Stimulated activated CD8-positive, alpha-beta memory T cell treated with anti-CD3 and anti-CD28 coated beads, Interleukin-4, amount 100 ng/mL, for 24 hours (primary cell): Measurements from ENCODE around the gene SCN2A.

ENCODE experiments used
- DNase-seq: peaks from one replicate; pipeline ENCODE4 v3.0.0-alpha.2; 2020; ENCODE audit warnings: low read depth

The SCN2A gene

DNA sequence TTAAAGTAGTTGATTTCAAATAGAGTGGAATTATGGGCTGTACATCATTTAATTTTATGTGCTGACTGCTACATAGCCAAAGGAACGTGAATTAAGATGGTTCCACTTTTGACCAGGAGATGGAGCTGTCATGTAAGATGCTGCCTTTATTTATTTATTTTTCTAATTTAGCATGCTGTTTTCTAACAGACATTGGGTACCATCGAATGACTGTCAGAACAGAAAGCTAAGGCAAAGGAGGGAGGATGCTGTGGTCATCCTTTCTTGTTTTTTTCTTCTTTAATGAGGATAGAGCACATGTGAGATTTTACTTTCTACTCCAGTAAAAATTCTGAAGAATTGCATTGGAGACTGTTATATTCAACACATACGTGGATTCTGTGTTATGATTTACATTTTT is at the start of gene SCN2A:
TSS of gene SCN2A (plus strand) at position 185 of the 400 bp plus-strand sequence. CDS start 56,410 bp downstream, outside the sequence.
- no peak for DNase-seq

DNA sequence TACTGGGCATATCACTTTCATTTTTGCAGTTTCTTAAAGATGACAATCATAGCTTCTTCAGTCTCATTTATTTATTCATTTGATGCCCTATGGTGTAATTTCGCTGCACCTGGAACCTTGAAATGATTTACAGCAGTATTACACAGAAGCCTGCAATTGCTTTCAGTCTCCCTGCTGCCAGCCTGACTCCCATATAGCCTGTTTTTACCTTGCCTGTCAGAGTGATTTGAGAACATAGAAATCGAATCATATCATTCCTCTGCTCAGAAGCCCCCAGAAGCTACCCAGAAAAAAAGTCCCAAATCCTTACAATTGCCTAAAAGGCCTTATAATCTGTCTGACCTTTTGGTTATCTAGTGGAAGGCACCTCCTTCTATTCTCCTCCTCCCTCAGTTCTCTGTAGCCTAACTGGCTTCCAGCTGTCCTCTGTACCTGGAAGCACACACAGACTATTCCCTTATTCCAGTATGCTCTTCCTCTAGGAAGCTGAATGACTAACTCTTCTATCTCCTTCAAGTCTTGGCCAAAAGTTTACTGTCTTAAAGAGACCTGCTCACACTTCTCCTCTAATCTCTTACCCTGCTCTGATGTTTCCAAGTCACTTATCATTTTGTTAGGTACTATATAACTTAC is 48.0 kb upstream of the SCN2A start:
- no peak for DNase-seq

DNA sequence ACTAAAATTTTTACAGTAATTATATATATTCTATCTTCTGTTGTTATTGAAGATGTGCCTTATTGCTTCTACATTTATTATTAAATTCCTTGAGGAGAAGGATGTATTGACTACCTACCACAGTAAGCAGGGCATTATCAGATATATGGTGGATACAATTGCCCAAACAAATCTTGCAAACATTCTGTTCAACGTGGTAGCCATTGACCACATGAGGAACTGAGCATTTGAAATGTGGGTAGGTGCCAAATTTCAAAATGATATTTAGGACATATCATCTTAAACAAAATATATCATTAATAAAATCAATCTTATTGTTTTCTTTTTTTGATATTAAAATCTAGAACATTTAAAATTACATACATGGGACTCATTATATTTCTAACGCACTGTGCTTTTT is 46.5 kb upstream of the SCN2A start:
- no peak for DNase-seq

DNA sequence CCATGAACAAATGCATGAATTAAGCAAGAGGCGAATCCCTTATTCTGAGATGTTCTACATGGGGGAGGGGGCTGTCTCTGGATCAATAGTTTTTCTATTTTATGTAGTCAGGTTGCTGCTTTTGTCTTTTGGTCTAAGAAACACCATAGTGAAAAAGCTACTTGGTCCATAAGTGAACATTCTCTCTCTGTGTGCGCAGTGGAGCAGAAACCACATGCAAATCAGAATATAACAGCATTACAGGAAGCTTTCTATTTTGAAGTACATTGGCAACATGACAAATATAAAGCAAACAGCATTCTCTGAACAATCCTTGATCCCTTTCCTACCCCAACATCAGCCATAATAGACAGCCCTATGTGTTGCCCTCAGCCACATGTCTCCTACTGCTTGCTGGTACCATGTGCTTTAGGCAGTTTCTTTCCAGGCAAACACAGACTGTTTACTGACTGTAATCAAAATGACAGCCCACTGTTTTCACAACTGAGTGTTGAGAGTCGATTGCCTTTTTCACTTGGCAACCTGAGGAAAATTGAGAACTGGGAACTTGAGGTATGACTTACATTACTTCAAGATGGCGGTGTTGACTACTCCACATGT is 45.9 kb upstream of the SCN2A start:
- no peak for DNase-seq

DNA sequence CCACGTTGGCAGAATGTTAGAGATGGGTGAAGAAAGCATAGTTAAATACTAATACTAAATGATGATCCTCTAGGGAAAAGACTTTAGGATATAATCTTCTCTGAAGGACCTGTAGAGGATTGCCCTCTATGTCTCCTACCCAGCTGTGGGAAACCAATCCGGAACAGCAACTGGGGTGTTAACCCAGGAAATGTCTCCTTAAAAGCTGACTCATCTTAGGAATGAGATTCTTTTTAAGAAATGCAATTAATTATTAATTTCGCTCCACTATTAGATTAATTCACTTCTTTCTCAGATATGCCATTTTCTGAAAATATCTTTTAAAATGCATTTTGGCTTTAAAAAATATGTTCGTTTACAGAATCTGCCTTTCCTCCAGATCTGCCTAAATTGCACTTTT is 42.8 kb upstream of the SCN2A start:
- DNase-seq, result no peak

DNA sequence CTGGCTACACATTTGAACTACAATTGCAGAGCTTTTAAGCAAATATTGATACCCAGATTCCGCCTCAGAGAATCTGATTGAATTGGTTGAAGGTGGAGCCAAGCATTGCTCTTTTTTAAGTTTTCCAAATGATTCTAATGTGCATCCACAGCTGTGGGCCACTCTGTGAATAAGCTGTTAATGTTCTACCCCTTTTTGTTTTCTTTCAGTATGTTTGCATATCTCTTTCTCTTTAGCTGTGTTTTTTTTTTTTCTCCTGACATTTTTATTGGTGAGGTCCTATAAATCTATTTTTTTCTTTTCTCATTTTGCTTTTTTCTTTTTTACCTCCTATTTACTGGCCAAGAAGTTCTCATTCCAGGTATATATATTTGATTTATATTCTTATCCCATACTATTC is 41.9 kb upstream of the SCN2A start:
- no peak for DNase-seq

DNA sequence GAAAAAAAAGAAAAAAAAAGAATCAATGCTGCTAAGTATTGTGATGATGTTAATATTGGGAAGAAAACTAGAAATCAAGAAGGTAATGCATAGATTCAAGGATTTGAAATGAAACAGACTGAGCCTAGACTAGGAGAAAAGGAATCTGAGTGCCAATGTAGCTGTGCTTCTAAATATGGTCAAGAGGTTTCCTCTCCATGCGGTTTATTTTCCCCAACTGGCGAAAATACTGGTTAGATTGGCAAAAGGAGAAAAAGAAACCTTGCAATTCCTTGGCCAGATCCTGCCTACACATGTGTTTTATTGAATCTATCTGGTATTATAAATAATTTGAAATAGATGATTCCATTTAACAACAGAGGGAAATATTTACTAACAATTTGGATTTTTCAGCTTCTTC is 41.0 kb upstream of the SCN2A start:
- no peak for DNase-seq

DNA sequence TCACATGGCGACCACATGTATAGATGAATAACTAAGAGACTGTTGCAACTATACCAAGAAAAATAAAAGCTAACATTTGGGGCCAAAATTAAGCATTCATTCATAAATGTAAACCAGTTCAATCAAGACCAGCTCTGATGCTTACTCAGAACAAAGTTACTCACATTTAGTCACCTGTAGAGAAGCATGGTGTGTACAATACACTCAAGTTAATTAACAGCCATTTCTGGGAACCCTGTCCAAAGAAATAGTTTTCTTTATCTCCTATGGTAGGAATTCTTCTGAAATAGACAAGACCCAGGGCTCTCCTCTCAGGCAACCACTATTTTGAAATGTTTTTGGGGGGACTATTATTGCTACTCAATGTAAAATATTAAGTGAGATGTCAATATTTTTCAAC is 37.0 kb upstream of the SCN2A start:
- no peak for DNase-seq

DNA sequence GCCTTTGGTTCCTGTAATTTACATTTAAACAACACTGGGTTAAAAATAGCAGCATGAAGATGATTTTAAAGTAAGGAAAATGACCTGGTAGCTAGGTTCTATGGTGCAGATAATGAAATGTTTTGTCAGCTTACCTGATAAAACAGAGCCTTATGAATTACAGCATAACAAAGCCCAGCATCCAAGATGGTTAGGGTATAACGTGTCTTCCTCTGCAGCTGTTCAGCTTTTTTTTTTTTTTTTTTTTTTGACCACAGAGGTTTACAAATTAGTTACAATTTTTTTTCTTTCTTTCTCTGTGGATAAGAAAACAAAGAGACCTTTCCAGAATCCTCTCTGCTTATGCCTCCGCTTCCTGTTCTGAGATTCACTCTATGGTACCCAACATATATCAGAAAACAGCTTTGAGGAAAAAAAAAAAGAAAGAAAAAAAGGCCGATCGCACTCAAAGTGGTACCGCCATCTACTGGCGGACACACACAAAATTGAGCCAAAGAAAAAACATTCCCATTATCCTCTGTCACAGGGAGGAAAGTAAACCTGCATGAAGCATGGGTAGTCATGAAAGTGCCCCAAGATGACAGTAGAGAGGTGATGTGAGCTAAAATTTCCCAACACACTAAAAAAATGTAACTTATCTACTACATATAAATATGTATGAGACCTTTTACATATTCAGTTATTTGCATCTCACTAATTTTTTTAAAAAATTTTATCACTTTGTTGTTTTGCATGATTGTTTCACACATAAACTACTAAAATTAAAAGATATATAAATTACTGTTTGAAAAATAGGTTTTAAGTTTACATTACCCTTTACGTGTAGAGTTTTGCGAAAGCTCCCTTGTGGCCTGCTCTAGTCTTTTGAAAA is 35.3 kb upstream of the SCN2A start, which contains the start of gene SCN3A:
TSS of gene SCN3A (minus strand) at position 362 of the 871 bp plus-strand sequence. CDS start 27,656 bp downstream, outside the sequence.
- DNase-seq, result no peak

DNA sequence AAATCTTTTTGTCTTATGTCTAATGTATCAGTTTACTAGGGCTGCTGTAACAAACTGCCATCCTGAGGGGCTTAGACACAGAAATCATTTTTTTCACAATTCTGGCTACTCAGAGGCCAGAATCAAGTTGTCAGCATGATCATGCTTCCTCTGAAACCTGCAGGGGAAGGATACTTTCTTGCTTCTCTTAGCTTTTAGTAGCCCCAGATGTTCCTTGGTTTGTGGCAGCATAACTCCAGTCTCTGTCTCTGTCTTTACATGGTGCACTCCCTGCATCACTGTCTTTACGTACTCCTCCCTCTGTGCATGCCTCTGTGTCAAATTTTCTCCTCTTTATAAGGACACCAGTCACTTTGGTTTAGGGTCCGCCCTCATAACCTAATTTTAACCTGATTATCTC is 33.3 kb upstream of the SCN2A start:
- DNase-seq, result no peak

DNA sequence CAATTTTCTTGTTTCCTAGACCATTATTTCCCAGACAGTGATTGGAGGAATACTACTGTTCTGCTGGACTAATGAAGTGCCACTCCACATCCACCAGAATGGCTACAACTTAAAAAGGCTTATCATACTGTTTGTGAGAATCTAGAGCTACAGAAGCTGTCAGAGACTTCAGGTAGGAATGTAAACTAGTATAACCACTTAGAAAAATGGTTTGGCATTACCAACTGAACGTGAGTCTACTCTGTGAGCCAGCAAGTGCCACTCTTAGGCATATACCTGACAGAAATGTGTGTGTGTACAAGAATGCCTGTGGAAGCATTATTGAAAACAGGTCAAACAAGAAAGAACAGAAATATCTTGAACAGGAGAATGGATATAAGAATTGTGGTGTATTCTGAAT is 31.1 kb upstream of the SCN2A start:
- no peak for DNase-seq

DNA sequence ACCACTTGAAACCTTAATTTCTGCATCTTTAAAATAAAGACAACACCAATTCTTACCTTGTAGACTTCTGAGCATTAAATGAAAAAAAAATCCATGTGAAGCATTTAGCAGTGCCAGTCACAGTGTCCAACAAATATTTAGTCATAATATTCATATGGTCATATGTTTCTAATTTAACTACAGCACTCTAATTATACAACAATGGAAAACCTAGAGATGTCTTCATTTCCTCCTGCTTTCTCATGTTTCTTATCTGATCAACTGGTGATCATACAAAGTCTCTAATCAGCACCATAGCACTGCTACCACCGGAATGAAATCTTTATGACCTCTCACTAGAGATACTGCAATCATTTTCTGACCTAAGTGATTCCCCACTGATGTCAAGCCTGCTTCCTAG is 25.1 kb upstream of the SCN2A start:
- no peak for DNase-seq

DNA sequence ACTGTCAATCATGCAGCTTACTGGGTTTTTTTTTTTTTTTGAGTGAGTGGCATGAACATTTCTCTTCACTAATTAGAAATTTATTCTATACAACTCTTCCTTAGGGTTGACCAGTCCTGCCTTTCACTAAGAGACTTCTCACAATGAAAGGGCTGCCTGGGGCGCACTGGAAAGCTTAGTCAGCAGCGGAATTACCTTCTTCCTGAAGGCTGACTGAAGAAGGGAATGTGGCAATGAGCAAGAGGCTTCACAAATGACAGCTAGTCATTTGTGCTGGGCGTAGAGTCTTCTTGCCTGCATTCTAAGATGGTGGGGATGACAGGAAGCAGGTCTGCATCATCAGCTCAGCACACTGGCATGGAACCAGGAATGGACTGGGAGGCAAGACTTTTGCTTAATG is 19.7 kb upstream of the SCN2A start:
- no peak for DNase-seq

DNA sequence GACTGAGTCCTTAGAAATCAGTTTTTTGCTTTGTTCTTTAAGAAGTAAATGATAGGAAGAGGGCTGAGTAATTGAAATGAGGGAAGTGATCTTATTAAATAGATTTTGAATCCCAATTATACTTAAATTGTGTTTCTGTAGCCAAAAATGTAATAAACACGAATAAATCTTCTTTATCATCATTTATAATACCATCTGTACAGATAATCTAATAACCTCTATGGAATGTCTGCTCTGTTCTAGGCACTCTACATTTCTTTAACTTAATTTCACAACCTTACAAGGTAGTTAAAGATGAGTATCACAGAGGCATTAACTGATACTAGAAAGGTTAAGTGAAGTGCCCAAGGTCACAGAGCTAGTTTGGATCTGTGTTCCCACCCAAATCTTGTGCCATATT is 14.3 kb upstream of the SCN2A start:
- no peak for DNase-seq

DNA sequence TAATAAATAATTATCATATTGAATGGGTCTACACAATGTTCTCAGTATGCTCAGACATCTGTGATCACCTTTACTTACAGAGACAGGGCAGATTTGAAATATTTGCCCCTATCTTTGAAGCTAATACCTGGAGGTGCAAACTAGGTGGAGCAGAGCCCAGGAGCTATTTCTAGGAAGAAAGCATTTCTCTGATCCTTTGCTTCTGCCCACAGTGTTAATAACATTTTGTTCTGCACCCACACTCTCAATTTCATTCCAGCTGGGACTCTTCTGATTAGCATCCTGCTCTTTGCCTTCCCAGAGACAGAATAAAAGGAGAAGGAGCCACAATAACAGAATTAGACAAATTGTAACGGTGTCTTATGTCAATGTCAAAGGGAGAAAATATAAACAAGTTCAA is 11.6 kb upstream of the SCN2A start:
- DNase-seq, result no peak

DNA sequence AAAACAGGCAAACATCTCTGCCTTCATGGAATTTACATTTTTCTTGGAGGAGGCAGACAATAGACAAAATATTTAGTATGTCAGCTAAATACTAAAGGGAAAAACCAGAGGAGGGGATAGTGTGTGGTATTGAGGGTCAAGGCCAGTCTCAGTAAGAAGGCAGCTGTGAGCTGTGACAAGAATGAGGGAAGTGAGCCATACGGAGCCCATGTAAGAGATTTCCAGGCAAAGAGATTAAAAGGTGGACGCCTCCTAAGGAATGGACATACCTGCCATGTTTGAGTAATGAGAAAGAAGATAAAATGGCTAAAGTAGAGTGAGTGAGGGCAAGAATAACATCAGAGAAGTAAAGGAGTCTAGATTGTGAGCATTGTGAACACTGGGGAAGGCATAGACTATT is 2.2 kb upstream of the SCN2A start:
- no peak for DNase-seq

DNA sequence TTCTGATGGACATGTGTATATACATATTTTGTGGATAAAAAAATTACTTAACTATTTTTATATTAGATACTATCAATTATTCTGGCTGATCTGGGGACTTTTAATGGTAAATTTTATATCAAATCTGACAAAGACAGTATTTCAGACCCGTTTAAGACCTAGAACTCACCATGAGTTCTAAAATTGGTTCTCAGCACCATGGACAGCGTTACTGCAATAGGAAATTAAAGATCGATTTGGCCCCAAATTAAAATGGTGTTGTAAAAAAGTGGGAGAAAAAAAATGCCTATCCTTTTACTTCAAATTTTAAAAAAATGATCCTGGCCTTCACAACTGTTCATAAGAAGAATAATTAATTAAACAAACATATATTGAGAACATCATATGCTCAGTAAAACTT is 919 bp upstream of the SCN2A start:
- no peak for DNase-seq

DNA sequence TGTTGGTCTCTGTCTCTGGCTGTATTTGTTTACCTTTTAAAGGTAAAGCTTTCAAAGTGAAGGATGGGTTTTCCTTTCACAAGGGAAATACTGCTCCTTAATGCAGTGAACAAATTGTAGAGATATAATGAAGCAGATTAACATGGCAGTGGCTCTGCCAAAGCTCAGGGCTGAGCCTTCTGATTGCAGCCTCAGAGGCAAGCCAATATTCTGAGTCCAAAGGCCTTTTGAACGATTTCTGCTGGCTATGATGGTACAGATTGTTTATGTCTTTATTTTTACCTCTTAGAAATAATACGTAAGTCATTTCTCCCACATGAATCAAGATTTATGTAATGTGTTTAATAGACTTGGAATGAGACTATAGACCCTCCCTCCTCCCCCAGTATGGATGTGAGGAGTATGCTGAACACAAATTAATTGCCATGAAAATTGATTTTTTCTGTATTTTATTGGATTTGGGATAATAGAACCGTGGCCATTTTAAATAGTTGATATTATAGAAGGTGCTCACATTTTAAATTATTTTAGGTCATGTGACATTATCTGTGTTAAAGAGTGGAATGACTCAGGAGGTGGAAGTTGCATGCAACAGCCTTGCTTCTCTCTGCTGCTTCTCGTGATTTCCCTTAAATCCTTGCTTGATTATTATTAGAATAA is 772 bp downstream of the SCN2A start:
- no peak for DNase-seq

DNA sequence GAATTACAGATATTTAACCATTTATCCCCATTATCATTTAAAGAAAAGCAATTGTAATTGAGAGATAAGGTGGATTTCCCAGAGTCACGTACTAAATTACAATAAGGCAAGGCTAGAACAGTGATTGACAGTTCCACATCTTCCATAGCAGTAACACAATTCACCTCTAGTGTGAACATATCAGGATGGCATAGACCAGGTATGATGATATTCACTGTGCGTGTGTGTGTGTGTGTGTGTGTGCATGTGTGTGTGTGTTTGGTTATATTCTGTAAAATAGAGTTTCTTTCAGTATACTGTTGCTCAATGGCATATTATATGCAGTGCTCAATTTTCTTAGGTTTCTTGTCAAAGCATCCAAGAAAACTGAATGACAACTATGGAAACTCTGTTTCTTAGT is 1.7 kb downstream of the SCN2A start:
- DNase-seq, result no peak

DNA sequence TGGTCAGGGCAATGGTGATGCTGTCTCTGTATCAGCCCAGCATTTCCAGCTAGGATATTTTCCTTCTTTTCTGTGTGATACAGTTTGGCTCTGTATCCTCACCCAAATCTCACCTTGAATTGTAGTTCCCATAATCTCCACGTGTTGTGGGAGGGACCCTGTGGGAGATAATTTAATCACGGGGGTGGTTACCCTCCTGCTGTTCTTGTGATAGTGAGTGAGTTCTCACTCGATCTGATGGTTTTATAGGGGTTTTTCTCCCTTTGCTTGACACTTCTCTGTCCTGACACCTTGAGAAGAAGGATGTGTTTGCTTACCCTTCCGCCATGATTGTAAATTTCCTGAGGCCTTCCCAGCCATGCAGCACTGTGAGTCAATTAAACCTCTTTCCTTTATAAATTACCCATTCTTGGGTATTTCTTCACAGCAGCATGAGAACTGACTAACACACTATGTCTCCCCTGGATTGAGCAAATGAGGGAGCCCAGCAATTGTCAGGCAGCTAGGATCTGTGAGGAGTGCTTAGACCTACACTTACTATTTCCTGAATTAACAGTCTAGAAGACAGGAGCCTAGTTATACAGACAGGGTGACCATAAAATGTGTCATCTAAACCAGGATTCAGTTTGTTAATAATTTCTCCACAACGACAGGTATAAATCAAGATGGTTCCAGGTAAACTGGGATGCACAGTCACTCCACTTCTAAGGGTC is 6.0 kb downstream of the SCN2A start:
- DNase-seq, result no peak

DNA sequence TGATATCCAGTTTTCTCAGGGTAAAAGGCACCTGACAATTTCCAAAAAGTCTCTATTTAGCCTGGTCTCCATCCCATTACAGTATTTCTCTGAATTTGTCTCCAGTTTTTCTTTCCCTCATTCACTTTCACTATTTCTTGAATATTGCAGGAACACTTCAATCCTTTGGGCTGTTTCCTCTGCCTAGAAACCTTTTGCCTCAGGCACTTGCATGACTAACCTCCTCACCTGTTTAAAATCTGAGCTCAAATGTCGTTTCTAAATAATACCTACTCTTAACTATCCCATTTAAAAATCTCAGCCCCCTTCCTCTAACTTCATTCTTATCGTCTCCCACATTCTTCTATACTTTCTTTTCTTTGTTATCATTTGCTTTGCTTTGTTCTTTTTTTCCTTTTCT is 9.0 kb downstream of the SCN2A start:
- DNase-seq, result no peak

DNA sequence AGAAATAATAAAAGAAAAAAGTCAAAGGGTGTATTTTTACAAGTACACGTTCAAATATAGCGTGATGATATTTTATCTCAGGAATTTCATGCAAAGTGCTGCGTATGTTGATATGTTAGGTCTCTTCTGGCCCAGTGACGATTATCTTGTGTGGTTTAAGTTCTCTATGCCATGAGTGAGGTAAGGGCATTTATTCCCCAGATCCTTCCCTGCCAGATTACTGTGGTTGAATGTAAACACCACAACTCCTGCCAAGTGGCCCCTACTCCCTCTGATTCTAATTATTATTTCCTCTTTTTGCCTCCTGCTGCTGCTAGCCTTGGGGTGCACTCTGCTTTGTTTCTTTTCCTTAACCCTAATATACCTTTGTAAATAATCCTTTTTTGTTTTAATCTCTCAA is 12.2 kb downstream of the SCN2A start:
- DNase-seq, result no peak
